DMS153 treated with DMSO at 0.1 percent for 48 hours (cell line): Measurements from ENCODE around the gene MGAT5B.
"Not testable (repeated sequence)": the region's sequence is repeated elsewhere in the genome, so short reads cannot be mapped to it uniquely, and the experiment has no call there.

Source experiments
- DNase-seq: peaks from one replicate; lab custom pipeline; 2025; ENCODE audit not compliant: unreplicated experiment; lab: John Stamatoyannopoulos, UW

MGAT5B gene

GRCh38 chr17:76969598-76970172 lies 101.5 kb downstream of the MGAT5B start:
- peak; percentile 17 for DNase-seq

- DNase-seq: not testable (repeated sequence)
These were observed 102.0 kb downstream of the MGAT5B start for GRCh38 chr17:76970228-76970627.

DNA sequence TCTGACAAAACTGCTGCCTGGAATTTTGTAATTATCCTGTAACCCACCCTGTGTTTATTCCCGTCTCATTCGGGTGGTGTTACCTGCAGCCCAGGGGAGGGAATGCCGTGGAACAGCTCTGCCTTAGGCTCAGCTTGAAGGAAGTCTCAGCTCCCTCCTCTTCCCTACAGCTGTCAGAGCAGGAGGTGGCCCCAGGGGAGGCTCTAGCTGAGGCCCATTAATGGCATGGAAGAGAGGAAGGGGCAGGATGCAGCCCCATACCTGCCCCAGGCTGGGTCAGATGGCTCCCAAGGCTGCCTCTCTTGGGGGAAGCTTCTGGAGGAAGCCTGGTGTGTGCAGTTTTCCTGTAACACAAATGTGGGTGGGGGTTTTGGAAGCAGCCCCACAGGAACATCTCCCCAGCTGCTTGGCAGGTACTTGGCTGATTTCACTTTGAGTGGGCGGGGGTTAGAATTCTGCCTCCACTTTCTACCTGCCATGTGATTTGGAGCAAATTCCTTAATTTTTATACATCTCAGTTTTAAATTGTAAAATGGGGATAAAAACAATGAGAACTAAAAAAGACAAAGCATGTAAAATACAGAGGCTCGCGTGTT lies 103.9 kb downstream of the MGAT5B start:
- DNase-seq: no peak

DNA sequence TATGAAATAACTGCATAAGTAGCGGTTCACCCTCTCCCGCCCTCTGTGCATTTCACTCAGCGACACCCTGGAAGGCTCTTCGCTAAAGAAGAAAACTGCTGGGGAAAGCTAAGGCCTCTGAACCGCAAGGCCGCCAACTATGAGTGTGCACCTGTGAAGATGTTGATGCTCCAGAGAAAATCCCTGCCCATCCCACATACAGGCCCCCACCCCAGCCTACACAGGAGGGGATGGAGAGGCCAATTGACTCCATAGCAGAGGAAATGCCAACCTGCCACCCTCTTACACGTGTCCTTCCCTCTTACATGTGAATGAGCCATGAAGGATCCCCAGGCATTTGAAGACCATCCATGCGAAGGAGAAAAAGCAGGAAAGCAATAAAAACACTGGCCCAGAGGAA lies 104.8 kb downstream of the MGAT5B start:
- no peak for DNase-seq

- DNase-seq: no peak
These were observed 106.5 kb downstream of the MGAT5B start for GRCh38 chr17:76974721-76975120.

DNA sequence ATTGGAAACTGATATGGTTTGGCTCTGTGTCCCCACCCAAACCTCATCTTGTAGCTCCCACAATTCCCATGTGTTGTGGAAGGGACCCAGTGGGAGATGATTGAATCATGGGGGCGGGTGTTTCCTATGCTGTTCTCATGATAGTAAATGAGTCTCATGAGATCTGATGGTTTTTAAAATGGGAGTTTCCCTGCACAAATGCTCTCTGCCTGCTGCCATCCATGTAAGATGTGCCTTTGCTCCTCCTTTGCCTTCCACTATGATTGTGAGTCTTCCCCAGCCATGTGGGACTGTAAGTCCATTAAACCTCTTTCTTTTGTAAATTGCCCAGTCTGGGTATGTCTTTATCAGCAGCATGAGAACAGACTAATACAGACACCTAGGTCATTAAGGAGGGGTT lies 109.8 kb downstream of the MGAT5B start:
- not testable (repeated sequence) for DNase-seq

GRCh38 chr17:76981545-76982295 lies 113.5 kb downstream of the MGAT5B start:
- DNase-seq: no peak

- DNase-seq: no peak
These were observed 114.3 kb downstream of the MGAT5B start for GRCh38 chr17:76982408-76983074.

GRCh38 chr17:76983075-76983775 lies 115.0 kb downstream of the MGAT5B start:
- DNase-seq: no peak

DNA sequence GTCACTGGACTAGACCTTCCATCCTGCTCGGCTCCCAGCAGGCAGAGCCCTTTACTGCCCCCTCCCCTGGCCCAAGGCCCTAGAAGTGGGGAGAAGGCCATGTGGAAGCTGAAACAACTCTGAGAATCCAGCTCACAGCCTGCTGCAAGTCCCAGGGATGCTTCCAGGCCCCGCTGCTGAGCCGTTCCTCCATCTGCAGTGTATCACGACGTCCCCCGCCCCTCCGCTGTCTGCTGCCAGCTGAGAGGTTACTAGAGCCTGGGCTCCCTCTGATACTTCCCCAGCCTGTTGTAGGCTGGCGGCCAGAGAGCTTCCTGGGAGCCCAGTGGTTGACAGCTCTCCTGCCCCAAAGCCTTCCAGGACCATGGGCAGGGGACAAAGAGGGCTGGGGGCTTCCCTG lies 118.2 kb downstream of the MGAT5B start:
- DNase-seq: no peak

GRCh38 chr17:76987486-76988093 lies 119.4 kb downstream of the MGAT5B start:
- DNase-seq: no peak

GRCh38 chr17:76988796-76989195 lies 120.6 kb downstream of the MGAT5B start:
- no peak for DNase-seq

DNA sequence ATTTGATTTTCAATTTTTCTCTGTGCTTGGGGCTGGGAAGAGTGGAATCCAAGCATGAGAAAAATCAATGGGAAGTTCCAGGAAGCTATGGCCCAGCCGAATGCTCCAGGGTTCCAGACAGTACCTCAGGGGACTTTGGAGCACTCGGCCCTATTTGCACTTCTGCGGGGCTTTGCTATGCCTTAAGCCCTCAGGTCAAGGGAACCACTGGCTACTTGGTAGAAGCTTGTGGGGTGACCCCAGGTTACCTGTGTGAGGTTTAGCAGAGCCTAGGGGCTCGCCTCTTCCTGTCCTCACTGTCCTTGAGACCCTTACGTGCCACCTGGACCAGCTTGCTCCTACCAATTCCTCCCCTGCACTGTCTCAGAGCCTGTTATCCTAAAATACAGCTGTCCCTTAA lies 121.3 kb downstream of the MGAT5B start:
- no peak for DNase-seq

GRCh38 chr17:76992891-76993290 lies 124.7 kb downstream of the MGAT5B start:
- no peak for DNase-seq

- DNase-seq: no peak
These were observed 125.4 kb downstream of the MGAT5B start for GRCh38 chr17:76993651-76994050.

GRCh38 chr17:76994237-76994637 lies 126.0 kb downstream of the MGAT5B start:
- DNase-seq: no peak

GRCh38 chr17:76995387-76996105 lies 127.3 kb downstream of the MGAT5B start:
- DNase-seq: no peak

GRCh38 chr17:76996741-76997694 lies 128.8 kb downstream of the MGAT5B start:
- DNase-seq: no peak

DNA sequence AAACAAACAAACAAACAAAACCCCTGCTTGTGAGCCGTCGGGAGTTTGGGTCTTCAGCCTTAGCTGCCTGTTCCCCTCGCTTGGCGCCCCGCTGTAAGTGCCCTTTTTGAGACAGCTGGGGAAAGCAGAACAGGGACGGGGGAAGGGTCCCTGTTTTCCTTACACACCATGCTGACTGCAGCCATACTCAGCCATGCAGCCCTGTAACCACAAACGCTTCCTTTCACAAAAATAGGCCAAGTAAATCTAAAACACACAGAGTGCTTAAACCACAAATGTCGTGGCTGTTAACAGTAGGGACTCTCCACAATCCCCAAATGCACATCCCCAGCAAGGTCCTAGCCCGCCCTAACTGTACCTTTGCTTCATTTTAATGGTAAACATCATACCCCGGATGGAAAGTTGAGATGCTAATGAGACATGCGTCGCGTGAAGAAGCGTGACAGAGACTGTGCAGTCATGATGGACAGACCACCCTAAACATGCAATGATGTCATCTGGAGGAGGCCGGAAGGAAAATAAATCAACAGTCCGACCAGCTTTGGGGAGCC lies 129.9 kb downstream of the MGAT5B start:
- no peak for DNase-seq
